Endometrial microvascular endothelial cells (primary cell): ENCODE results near the gene CCDC91. TPM values are rescaled to one million over a fixed set of nuclear protein-coding genes. Genes with fewer than 3 reads are reported as not detected.
"Not testable (repeated sequence)": the region's sequence is repeated elsewhere in the genome, so short reads cannot be mapped to it uniquely, and the experiment has no call there.

Source experiments
- in situ Hi-C: cut with HindIII; loops from 2 replicates; pipeline ENCODE4 v1.10.0; 2017; ENCODE audit warnings: low sequenced_read_pairs, low pct_unique_long_range_greater_than_20kb; ENCODE audit errors: inconsistent ontology term
- total RNA-seq: library from RNA; depleted of rRNA; stranded (reverse); fragments of >200 nt; gene quantifications from one replicate; pipeline ENCODE4 v1.2.3, GENCODE V29; 2015; ENCODE audit errors: inconsistent ontology term

The CCDC91 gene
- total RNA-seq, 1 donor from 2014 or later, result 7.9 TPM

DNA sequence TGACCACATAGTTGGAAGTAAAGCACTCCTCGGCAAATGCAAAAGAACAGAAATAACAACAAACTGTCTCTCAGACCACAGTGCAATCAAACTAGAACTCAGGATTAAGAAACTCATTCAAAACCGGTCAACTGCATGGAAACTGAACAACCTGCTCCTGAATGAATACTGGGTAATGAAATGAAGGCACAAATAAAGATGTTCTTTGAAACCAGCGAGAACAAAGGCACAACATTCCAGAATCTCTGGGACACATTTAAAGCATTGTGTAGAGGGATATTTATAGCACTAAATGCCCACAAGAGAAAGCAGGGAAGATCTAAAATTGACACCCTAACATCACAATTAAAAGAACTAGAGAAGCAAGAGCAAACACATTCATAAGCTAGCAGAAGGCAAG lies 285.9 kb downstream of the CCDC91 start:
- in situ Hi-C loops, result not testable (repeated sequence)

DNA sequence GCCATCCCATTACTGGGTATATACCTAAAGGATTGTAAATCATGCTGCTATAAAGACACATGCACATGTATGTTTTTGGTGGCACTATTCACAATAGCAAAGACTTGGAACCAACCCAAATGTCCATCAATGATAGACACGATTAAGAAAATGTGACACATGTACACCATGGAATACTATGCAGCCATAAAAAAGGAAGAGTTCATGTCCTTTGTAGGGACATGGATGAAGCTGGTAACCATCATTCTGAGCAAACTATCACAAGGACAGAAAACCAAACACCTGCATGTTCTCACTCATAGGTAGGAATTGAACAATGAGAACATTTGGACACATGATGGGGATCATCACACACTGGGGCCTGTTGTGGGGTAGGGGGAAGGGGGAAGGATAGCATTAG lies 288.8 kb downstream of the CCDC91 start:
- in situ Hi-C loops, result not testable (repeated sequence)

- in situ Hi-C loops, result no loop called here
Observed at GRCh38 chr12:28479683-28480082, 289.4 kb downstream of the CCDC91 start.

DNA sequence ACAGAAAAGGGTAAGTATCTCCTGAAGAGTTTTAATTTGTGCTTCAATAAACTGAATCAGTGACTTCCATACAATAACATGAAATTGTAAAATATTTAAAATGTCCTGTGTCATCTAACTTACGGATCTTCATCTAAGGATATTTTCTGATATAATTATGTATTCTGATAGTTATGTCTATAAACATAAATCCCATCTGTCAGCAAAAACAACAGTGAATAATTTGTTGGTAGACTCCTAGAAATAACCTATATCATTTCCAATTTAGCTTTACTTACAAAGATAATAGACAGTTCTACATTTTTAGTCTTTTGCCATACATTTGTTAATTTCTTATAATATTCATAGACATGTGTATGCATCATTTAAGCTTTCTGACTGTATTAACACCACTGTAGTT lies 293.9 kb downstream of the CCDC91 start:
- in situ Hi-C loops, result no loop called here

DNA sequence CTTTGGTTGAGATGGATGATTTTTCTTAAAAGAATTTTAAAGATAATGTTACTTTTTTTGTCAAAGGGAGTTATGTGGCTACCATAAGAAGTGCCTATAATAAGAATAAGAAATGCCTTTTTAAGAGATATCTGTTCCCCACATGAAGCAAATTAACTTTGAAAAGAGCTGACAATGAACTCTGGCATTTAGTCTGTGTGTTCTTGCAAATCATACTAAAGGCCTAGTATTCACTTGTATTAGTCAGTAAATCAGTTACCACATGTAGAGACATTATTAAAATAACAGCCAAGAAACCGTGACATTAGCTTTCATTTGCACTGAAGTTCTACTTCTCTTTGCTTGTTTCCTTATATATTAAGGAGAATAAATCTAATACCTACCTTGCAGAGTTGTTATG lies 296.3 kb downstream of the CCDC91 start:
- in situ Hi-C loops, result no loop called here

DNA sequence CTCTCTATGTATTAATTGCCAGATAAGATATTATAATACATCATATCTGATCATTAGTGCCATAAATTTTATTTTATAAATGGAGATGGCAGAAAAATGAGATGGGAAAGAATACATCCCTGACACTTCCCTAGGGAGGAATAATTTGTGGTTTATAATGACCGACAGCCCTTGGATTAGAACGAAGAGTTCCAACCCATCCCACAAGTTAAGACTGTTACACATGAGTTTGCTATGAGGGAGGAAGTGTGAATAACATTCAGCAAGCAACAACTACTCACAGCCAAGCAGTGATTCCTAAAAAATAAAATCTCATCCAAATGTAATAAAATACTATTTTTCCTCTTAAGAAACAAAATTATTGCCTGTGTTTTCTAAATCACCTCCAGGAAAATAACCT lies 299.0 kb downstream of the CCDC91 start:
- in situ Hi-C loops, result no loop called here

DNA sequence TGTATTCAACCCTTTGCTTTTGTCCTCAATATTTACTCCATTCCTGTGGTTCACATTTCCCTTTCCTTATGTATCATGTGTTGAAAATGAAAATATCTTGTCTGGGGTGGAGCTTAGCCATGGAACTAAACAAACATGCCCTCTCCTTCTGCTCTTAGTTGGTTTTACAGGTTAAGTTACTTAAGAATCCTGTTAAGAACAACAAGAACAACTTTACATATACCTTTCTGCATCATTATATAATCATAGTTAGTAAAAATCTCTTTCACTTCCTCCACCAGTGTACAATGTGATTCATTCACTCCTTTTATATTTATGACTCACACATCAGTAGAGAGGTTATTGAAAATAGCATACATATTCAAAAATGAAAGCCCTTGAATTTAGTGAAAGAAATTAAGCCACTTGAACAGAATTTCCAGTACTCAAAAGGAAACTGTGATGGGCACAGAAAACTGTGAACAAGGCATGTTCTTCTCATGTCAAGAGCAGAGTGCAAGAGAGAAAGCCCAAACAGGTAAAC lies 307.7 kb downstream of the CCDC91 start:
- in situ Hi-C loops, result no loop called here

GRCh38 chr12:28498850-28499249 lies 308.6 kb downstream of the CCDC91 start:
- in situ Hi-C loops, result no loop called here

DNA sequence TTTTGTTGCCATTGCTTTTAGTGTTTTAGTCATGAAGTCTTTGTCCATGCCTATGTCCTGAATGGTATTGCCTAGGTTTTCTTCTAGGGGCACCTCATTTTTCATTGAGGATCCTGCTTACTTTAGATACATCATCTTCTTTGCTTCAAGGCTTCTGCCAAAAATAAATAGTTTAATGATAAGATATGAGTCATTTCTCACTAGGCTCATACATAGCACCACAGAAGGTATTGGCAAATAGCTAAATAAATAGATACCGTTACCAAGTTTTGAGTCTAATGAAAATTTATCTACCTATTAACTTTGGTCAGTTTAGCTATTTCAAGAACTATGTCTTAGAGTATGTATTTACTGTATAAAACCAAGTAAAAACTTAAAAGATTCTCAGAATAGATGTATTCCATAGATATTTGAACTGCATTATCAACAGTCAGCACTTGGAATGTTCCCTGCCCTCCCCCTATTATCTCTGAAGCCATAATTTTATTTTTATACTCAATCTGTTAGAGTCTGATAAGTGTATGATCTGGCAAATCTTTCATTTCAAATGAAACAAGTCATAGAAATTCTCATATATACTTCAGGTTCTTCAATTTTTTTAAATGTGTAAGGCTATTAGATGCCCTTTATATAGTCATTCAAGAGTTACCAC lies 310.2 kb downstream of the CCDC91 start:
- in situ Hi-C loops, result no loop called here

- in situ Hi-C loops, result no loop called here
Observed at GRCh38 chr12:28506271-28506670, 316.0 kb downstream of the CCDC91 start.

DNA sequence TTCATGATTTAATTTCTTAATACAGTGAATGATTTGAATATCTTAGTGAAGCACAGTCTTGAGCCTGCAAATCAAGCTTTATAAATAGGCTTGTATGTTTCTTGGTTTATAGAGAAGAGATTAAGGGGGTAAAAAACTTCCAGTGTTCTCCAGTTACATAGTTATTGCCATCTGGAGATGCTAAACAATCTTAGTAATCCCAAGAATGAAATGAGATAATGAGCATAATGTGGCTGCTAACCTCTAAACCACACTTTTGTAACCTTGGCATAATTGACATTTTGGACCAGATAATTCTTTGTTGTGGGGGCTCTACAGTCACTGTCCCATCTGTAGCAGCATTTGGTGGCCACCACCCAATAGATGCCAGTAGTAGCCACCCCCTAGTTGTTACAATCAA lies 316.8 kb downstream of the CCDC91 start:
- in situ Hi-C loops, result no loop called here

- in situ Hi-C loops, result no loop called here
Observed at GRCh38 chr12:28507867-28508266, 317.6 kb downstream of the CCDC91 start.

GRCh38 chr12:28512406-28512805 lies 322.1 kb downstream of the CCDC91 start:
- in situ Hi-C loops, result no loop called here

DNA sequence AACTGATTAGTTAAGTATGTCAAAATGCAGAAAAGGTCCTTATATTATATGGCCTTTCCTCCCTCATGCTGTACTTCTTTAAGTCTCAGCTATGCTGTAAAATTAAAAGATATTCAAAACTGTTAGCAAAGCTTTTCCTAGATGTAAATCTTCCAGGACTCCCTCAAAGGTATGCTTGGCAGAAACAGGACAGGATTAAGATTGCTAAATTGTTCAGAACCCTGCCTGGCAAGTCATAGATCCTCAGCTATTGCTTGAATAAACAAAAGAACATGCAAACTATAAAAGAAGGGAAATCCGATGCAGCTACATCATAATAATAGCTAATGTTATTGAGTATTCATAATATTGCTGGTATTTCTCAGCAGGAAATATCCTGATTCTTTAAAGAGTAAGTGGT lies 322.6 kb downstream of the CCDC91 start:
- in situ Hi-C loops, result no loop called here

GRCh38 chr12:28513983-28514382 lies 323.7 kb downstream of the CCDC91 start:
- in situ Hi-C loops, result no loop called here

- in situ Hi-C loops, result no loop called here
Observed at GRCh38 chr12:28517101-28517500, 326.8 kb downstream of the CCDC91 start.

DNA sequence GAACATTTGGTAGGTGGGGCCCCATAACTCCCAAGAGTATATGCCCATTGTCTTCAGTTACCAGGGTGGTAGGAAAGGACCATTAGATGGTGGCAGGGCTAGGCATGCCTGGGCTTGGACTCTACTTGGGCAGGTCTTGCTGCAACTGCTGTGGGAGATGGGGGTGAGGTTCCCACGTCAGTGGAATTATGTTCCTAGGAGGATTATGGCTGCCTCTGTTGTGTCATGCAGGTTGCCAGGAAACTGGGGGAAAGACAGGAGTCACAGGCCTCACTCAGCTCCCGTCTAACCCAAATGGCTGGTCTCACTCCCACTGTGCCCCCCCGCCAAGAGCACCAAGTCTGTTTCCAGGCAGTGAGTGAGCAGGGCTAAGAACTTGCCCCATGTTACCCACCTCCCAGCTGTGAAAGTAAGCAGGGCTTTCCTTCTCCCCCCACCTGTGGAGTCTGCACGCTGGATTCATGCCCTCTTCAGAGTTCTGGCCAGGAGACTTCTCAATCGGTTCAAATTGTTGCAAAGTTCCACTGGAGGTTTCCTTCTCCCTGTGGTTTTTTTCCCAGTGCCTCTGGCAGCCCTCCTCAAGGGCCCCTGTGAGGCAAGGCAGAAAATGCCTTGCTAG lies 337.5 kb downstream of the CCDC91 start:
- in situ Hi-C loops, result no loop called here

DNA sequence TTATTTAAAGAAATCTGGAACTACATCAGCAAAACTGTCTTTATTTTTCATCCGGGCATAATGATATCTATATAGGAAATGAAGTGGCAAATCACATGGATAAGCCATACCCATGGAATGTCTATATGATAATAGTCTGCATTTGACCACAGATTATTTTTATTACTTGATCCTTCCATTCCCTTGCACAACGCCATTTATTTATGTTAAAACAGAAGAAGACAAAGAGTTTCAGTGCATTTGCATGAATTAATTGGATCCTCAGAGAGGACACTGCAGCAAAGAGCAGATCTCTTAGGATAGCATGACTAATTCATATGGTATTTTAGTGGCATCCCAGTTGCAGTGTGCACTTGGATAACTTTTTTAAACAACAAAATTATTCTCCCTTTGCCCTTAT lies 345.0 kb downstream of the CCDC91 start:
- in situ Hi-C loops, result no loop called here

GRCh38 chr12:28536088-28536487 lies 345.8 kb downstream of the CCDC91 start:
- in situ Hi-C loops, result no loop called here

DNA sequence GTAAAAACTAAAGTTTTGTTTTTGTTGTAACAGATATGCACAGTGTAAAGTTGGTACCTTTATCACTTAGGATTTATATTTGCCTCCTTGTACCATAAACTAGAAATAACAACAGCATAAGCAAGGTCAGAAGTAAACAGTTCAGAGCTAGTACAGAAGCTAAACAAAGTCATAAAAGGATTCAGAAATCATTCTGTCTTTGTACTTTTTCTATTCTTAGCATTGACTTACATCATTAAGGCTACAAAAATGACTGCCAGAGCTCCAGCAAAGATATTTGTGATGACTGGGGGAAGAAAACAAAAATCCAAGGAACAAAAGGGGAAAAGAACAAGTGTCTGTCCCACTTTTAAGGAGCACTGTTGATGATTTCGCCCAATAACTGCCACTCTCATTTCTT lies 347.2 kb downstream of the CCDC91 start:
- in situ Hi-C loops, result no loop called here
